Caco-2 (cell line): ENCODE data around the gene BRSK1. TPM values are rescaled to one million over a fixed set of nuclear protein-coding genes. Genes with fewer than 3 reads are reported as not detected.

ENCODE experiments used
- BruUV-seq: library from RNA; stranded (reverse); fragments of 400-500 nt; replicated peaks from 2 replicates; lab custom pipeline; 2021; lab: Mats Ljungman, UMichigan
- CTCF ChIA-PET: fragments of 300-600 bp; sonication (Branson Sonifier 250); formaldehyde crosslinking; loops from one replicate; lab custom pipeline; 2022; ENCODE audit warnings: antibody characterized with exemption; lab: Charles Lee
- POLR2A ChIA-PET: fragments of 300-600 bp; sonication (Branson Sonifier 250); formaldehyde crosslinking; loops from one replicate; lab custom pipeline; 2022; ENCODE audit warnings: antibody characterized with exemption; lab: Charles Lee
- DNase-seq, 2 experiments: peaks; one replicate each; pipeline versions ENCODE4 v3.0.0 to v3.0.0-alpha.2; 2020 to 2022
- H3K27me3 ChIP-seq: replicated peaks from 2 replicates; pipeline ENCODE4 v1.6.0; 2011; ENCODE audit warnings: low read length; ENCODE audit not compliant: control insufficient read depth, insufficient read depth
- H3K36me3 ChIP-seq: 2 replicates; pipeline ENCODE4 v1.5.1; 2011; ENCODE audit warnings: low read length; ENCODE audit not compliant: control insufficient read depth, insufficient read depth
- H3K4me1 ChIP-seq: fragments of 250-450 bp; sonication (Bioruptor Pico); 2 replicates; pipeline ENCODE4 v1.5.1; 2020; ENCODE audit warnings: mild to moderate bottlenecking
- H3K4me3 ChIP-seq: 2 replicates; pipeline ENCODE4 v1.5.1; 2011; ENCODE audit warnings: low read depth, mild to moderate bottlenecking, control low read depth, low read length
- H3K9me3 ChIP-seq: fragments of 250-450 bp; sonication (Bioruptor Pico); 2 replicates; pipeline ENCODE4 v1.5.1; 2020; ENCODE audit warnings: mild to moderate bottlenecking, moderate library complexity
- H3K27ac Mint-ChIP-seq: one replicate; pipeline ENCODE4 v1.8.0; 2022; ENCODE audit warnings: mixed read lengths; ENCODE audit not compliant: unreplicated experiment
- H3K27me3 Mint-ChIP-seq: one replicate; pipeline ENCODE4 v1.8.0; 2022; ENCODE audit warnings: mixed read lengths; ENCODE audit not compliant: insufficient read depth, unreplicated experiment
- H3K36me3 Mint-ChIP-seq: one replicate; pipeline ENCODE4 v1.8.0; 2022; ENCODE audit warnings: mild to moderate bottlenecking, mixed read lengths; ENCODE audit not compliant: insufficient read depth, unreplicated experiment
- H3K4me1 Mint-ChIP-seq: one replicate; pipeline ENCODE4 v1.8.0; 2022; ENCODE audit warnings: low read depth, mixed read lengths; ENCODE audit not compliant: unreplicated experiment
- H3K4me3 Mint-ChIP-seq: one replicate; pipeline ENCODE4 v1.8.0; 2022; ENCODE audit warnings: mild to moderate bottlenecking, moderate library complexity, mixed read lengths; ENCODE audit not compliant: unreplicated experiment
- H3K9me3 Mint-ChIP-seq: one replicate; pipeline ENCODE4 v1.8.0; 2022; ENCODE audit warnings: mixed read lengths; ENCODE audit not compliant: unreplicated experiment
- CTCF ChIP-seq, 2 experiments: fragments of 200-600 bp in 1 of 2; IDR thresholded peaks; 1 replicate in 1 of 2; 2 replicates in 1 of 2; pipeline versions ENCODE4 v1.5.1 to v1.8.0; 2011 to 2022; ENCODE audit warnings: antibody characterized with exemption in 1 of 2, control low read depth in 1 of 2, inconsistent platforms in 1 of 2, low read depth in 1 of 2, low read length in 1 of 2, mild to moderate bottlenecking in 1 of 2, moderate library complexity in 1 of 2; ENCODE audit not compliant: insufficient read depth in 1 of 2, severe bottlenecking in 1 of 2, unreplicated experiment in 1 of 2
- intact Hi-C: fragments of 100-400 bp; cut with micrococcal nuclease; formaldehyde crosslinking; loops from one replicate; pipeline ENCODE4 v1.10.0; 2022; ENCODE audit not compliant: unreplicated experiment
- total RNA-seq: library from RNA; stranded (reverse); gene quantifications from 2 replicates; pipeline ENCODE4 v1.2.3, GENCODE V29; 2022

BRSK1 gene
- total RNA-seq, 1 experiment from 2014 or later, result 28.6 TPM

GRCh38 chr19:55240713-55241020, 43.1 kb upstream of the BRSK1 start:
- ChIA-PET POLR2A (no interaction called here), CTCF (no interaction called here)
- no peaks in the 10 kb centered on the region for H3K4me1 Mint-ChIP-seq
- Histone ChIP-seq H3K27me3 (no peaks in the 10 kb centered on the region), H3K9me3 (no peaks in the 10 kb centered on the region), H3K4me1 (no peaks in the 10 kb centered on the region), H3K4me3 (no peak overlapping the region), H3K36me3 (peaks cover 16% of the 10 kb centered on the region)
- DNase-seq, result no peak
- no peaks in the 10 kb centered on the region for H3K9me3 Mint-ChIP-seq
- H3K4me3 Mint-ChIP-seq, result no peak overlapping the region
- no peak for TF ChIP-seq CTCF (IDR thresholded peaks at IDR 0.05; ENCODE audit: insufficient read depth in 1 of 2, low read depth in 1 of 2, low read length in 1 of 2, severe bottlenecking in 1 of 2, unreplicated experiment in 1 of 2)
- BruUV-seq, result no TSS peak
- H3K27me3 Mint-ChIP-seq, result no peaks in the 10 kb centered on the region
- peaks cover 86% of the 10 kb centered on the region for H3K36me3 Mint-ChIP-seq
- intact Hi-C loops, result no loop called here
- H3K27ac Mint-ChIP-seq, result no peak overlapping the region

GRCh38 chr19:55241143-55241934, 42.5 kb upstream of the BRSK1 start:
- no peak for DNase-seq
- CTCF ChIA-PET, result no interaction called here
- Histone ChIP-seq H3K9me3 (no peaks in the 10 kb centered on the region), H3K4me1 (no peaks in the 10 kb centered on the region), H3K4me3 (no peak overlapping the region), H3K27me3 (no peaks in the 10 kb centered on the region), H3K36me3 (peaks cover 14% of the 10 kb centered on the region)
- no peak overlapping the region for H3K27ac Mint-ChIP-seq
- peaks cover 79% of the 10 kb centered on the region for H3K36me3 Mint-ChIP-seq
- no TSS peak for BruUV-seq
- intact Hi-C loops, result no loop called here
- H3K27me3 Mint-ChIP-seq, result no peaks in the 10 kb centered on the region
- H3K9me3 Mint-ChIP-seq, result no peaks in the 10 kb centered on the region
- no peaks in the 10 kb centered on the region for H3K4me1 Mint-ChIP-seq
- no peak overlapping the region for H3K4me3 Mint-ChIP-seq
- no peak for TF ChIP-seq CTCF (IDR thresholded peaks at IDR 0.05; ENCODE audit: insufficient read depth in 1 of 2, low read depth in 1 of 2, low read length in 1 of 2, severe bottlenecking in 1 of 2, unreplicated experiment in 1 of 2)
- POLR2A ChIA-PET, result no interaction called here

- Mint-ChIP-seq H3K36me3 (peaks cover 72% of the 10 kb centered on the region), H3K4me3 (no peak overlapping the region), H3K4me1 (no peaks in the 10 kb centered on the region), H3K9me3 (no peaks in the 10 kb centered on the region), H3K27me3 (no peaks in the 10 kb centered on the region), H3K27ac (no peak overlapping the region)
- no TSS peak for BruUV-seq
- CTCF ChIA-PET, result no interaction called here
- H3K9me3 ChIP-seq, result no peaks in the 10 kb centered on the region
- no peak for TF ChIP-seq CTCF (IDR thresholded peaks at IDR 0.05; ENCODE audit: insufficient read depth in 1 of 2, low read depth in 1 of 2, low read length in 1 of 2, severe bottlenecking in 1 of 2, unreplicated experiment in 1 of 2)
- no peaks in the 10 kb centered on the region for H3K4me1 ChIP-seq
- H3K4me3 ChIP-seq, result no peak overlapping the region
- peaks cover 16% of the 10 kb centered on the region for H3K36me3 ChIP-seq
- no peaks in the 10 kb centered on the region for H3K27me3 ChIP-seq
- no peak for DNase-seq
- POLR2A ChIA-PET, result no interaction called here
- intact Hi-C loops, result no loop called here
These were observed 41.8 kb upstream of the BRSK1 start for GRCh38 chr19:55241935-55242464.
